Hypothalamus (tissue), 51 donors: Measurements from ENCODE around the gene GARIN5A.

Experiments used
- DNase-seq, 51 donors: peaks; one replicate each; lab custom pipeline; 2025; lab: John Stamatoyannopoulos, UW

GARIN5A gene

GRCh38 chr19:50476224-50476906 is at the start of gene GARIN5A, which contains the start of gene EMC10:
Gene GARIN5A, minus strand, starts transcription at chr19:50476848. Its CDS starts 460 bp downstream, at chr19:50476388.
Gene EMC10, plus strand, starts transcription at chr19:50476507. Its CDS starts 38 bp downstream, at chr19:50476545.
- peak; percentile 34 to 96 (median 86) for DNase-seq

GRCh38 chr19:50522881-50523280 is 46.2 kb upstream of the GARIN5A start:
- no peak for DNase-seq

- DNase-seq, result no peak
Observed at GRCh38 chr19:50520822-50521465, 44.3 kb upstream of the GARIN5A start.

- DNase-seq, result no peak
Observed at GRCh38 chr19:50519006-50519575, 42.4 kb upstream of the GARIN5A start.

- no peak for DNase-seq
Observed at GRCh38 chr19:50518091-50519005, 41.7 kb upstream of the GARIN5A start.

- no peak for DNase-seq
Observed at GRCh38 chr19:50517704-50518075, 41.0 kb upstream of the GARIN5A start.

- no peak for DNase-seq
Observed at GRCh38 chr19:50516964-50517703, 40.5 kb upstream of the GARIN5A start.

GRCh38 chr19:50516456-50516855 is 39.8 kb upstream of the GARIN5A start:
- DNase-seq, result no peak

- peak in 2 of 51 donors; percentile 37 to 38 for DNase-seq
Observed at GRCh38 chr19:50515168-50515561, 38.5 kb upstream of the GARIN5A start.

GRCh38 chr19:50514346-50515167 is 37.9 kb upstream of the GARIN5A start:
- peak in 50 of 51 donors; percentile 29 to 90 (median 70) for DNase-seq

GRCh38 chr19:50513746-50514345 is 37.2 kb upstream of the GARIN5A start, which contains the start of gene ASPDH:
Gene ASPDH, minus strand, starts transcription at chr19:50513913. Its CDS starts 90 bp downstream, at chr19:50513823.
- DNase-seq, result peak in 33 of 51 donors; percentile 15 to 71 (median 47)

GRCh38 chr19:50512999-50513745 is 36.5 kb upstream of the GARIN5A start:
- DNase-seq, result peak in 3 of 51 donors; percentile 32 to 45 (median 44)

- DNase-seq, result peak in 2 of 51 donors; percentile 32 to 36
Observed at GRCh38 chr19:50512112-50512998, 35.7 kb upstream of the GARIN5A start.

GRCh38 chr19:50511069-50511822 is 34.6 kb upstream of the GARIN5A start, which contains the start of gene JOSD2:
Gene JOSD2, minus strand, starts transcription at chr19:50511191. Its CDS starts 760 bp downstream, at chr19:50510431.
- peak; percentile 65 to 100 (median 98) for DNase-seq

- peak in 5 of 51 donors; percentile 62 to 95 (median 90) for DNase-seq
Observed at GRCh38 chr19:50510700-50511068, 34.0 kb upstream of the GARIN5A start.
